IMR-90 (cell line): ENCODE results near the gene OGFOD1. TPM values are rescaled to one million over a fixed set of nuclear protein-coding genes. Genes with fewer than 3 reads are reported as not detected.

Experiments
- ATAC-seq: fragments of 200-7000 bp; cut with Tn5 transposase; 2 replicates; pipeline ENCODE4 v1.9.1; 2020; ENCODE audit warnings: low read depth, mild to moderate bottlenecking, moderate library complexity
- BruUV-seq: library from RNA; stranded (reverse); fragments of 400-500 nt; replicated peaks from 2 replicates; lab custom pipeline; 2021; lab: Mats Ljungman, UMichigan
- CTCF ChIA-PET: fragments of 300-600 bp; formaldehyde crosslinking; extraction: SDS; loops from one replicate; lab custom pipeline; 2021; ENCODE audit warnings: antibody characterized with exemption; lab: Yijun Ruan, JAX
- POLR2A ChIA-PET: fragments of 300-600 bp; sonication (Branson Sonifier 250); formaldehyde crosslinking; loops from one replicate; lab custom pipeline; 2022; ENCODE audit warnings: antibody characterized with exemption; ENCODE audit not compliant: unreplicated experiment; lab: Charles Lee
- DNase-seq: peaks from one replicate; pipeline ENCODE4 v3.0.0; 2013
- H2AFZ ChIP-seq: replicated peaks from 2 replicates; pipeline ENCODE3; 2013; ENCODE audit warnings: low read length, mild to moderate bottlenecking; ENCODE audit not compliant: poor library complexity
- H2AK5ac ChIP-seq: 2 replicates; pipeline ENCODE4 v1.6.1; 2013; ENCODE audit warnings: low read depth, low read length, inconsistent platforms
- H2AK9ac ChIP-seq: replicated peaks from 2 replicates; pipeline ENCODE3; 2013; ENCODE audit warnings: mild to moderate bottlenecking, low read depth, low read length, moderate library complexity; ENCODE audit not compliant: poor library complexity
- H2BK120ac ChIP-seq: 2 replicates; pipeline ENCODE4 v1.6.1; 2013; ENCODE audit warnings: low read depth, low read length, inconsistent platforms
- H2BK15ac ChIP-seq: 3 replicates; pipeline ENCODE4 v1.6.1; 2013; ENCODE audit warnings: low read depth, low read length, inconsistent platforms
- H2BK20ac ChIP-seq: 2 replicates; pipeline ENCODE4 v1.6.1; 2013; ENCODE audit warnings: low read depth, mild to moderate bottlenecking, inconsistent platforms, low read length, moderate library complexity
- H2BK5ac ChIP-seq: 2 replicates; pipeline ENCODE4 v1.6.1; 2013; ENCODE audit warnings: mild to moderate bottlenecking, low read depth, low read length, inconsistent platforms; ENCODE audit not compliant: poor library complexity, severe bottlenecking
- H3K14ac ChIP-seq: replicated peaks from 2 replicates; pipeline ENCODE4 v1.6.1; 2013; ENCODE audit warnings: low read depth, low read length, inconsistent platforms
- H3K18ac ChIP-seq: 2 replicates; pipeline ENCODE4 v1.6.1; 2013; ENCODE audit warnings: low read depth, low read length, control low read depth
- H3K23ac ChIP-seq: 2 replicates; pipeline ENCODE4 v1.6.1; 2013; ENCODE audit warnings: low read depth, low read length, inconsistent platforms
- H3K27ac ChIP-seq: 2 replicates; pipeline ENCODE4 v1.5.1; 2013; ENCODE audit warnings: mild to moderate bottlenecking, control low read depth, low read length; ENCODE audit not compliant: insufficient read depth
- H3K27me3 ChIP-seq: 2 replicates; pipeline ENCODE4 v1.6.1; 2013; ENCODE audit warnings: low read length; ENCODE audit not compliant: control insufficient read depth, insufficient read depth
- H3K36me3 ChIP-seq: 2 replicates; pipeline ENCODE4 v1.6.1; 2013; ENCODE audit warnings: low read length, mixed read lengths; ENCODE audit not compliant: control insufficient read depth, insufficient read depth
- H3K4ac ChIP-seq: 2 replicates; pipeline ENCODE4 v1.6.1; 2013; ENCODE audit warnings: low read depth, low read length, inconsistent platforms
- H3K4me1 ChIP-seq: 2 replicates; pipeline ENCODE4 v1.6.1; 2013; ENCODE audit warnings: low read length, mixed read lengths; ENCODE audit not compliant: control insufficient read depth, insufficient read depth
- H3K4me2 ChIP-seq: 2 replicates; pipeline ENCODE4 v1.6.1; 2013; ENCODE audit warnings: low read depth, mild to moderate bottlenecking, control low read depth, low read length, moderate library complexity
- H3K4me3 ChIP-seq: 2 replicates; pipeline ENCODE4 v1.5.1; 2013; ENCODE audit warnings: low read depth, mild to moderate bottlenecking, control low read depth, low read length, moderate library complexity; ENCODE audit not compliant: insufficient read depth
- H3K56ac ChIP-seq: 2 replicates; pipeline ENCODE4 v1.6.1; 2013; ENCODE audit warnings: low read length, inconsistent platforms; ENCODE audit not compliant: insufficient read depth; ENCODE audit errors: extremely low read depth
- H3K79me1 ChIP-seq, 2 experiments: 2 replicates each; pipeline ENCODE4 v1.6.1; 2013; ENCODE audit warnings: low read length in 2 of 2, inconsistent platforms in 1 of 2, low read depth in 1 of 2
- H3K9ac ChIP-seq: 2 replicates; pipeline ENCODE4 v1.6.1; 2013; ENCODE audit warnings: low read depth, low read length, control low read depth
- H3K9me1 ChIP-seq: 2 replicates; pipeline ENCODE4 v1.6.1; 2013; ENCODE audit warnings: low read length, inconsistent platforms; ENCODE audit not compliant: insufficient read depth
- H3K9me3 ChIP-seq: 2 replicates; pipeline ENCODE4 v1.6.1; 2013; ENCODE audit warnings: low read length; ENCODE audit not compliant: control insufficient read depth, insufficient read depth
- H4K20me1 ChIP-seq: 2 replicates; pipeline ENCODE4 v1.6.1; 2013; ENCODE audit warnings: low read length, inconsistent platforms; ENCODE audit not compliant: insufficient read depth
- H4K5ac ChIP-seq: 2 replicates; pipeline ENCODE4 v1.6.1; 2013; ENCODE audit warnings: mild to moderate bottlenecking, low read depth, low read length, control low read depth
- H4K8ac ChIP-seq, 2 experiments: 2 replicates each; pipeline ENCODE4 v1.6.1; 2013; ENCODE audit warnings: low read depth in 2 of 2, low read length in 2 of 2, control low read depth in 1 of 2, inconsistent platforms in 1 of 2
- H4K91ac ChIP-seq: 2 replicates; pipeline ENCODE4 v1.6.1; 2013; ENCODE audit warnings: low read depth, low read length, inconsistent platforms; ENCODE audit not compliant: insufficient read depth
- BHLHE40 ChIP-seq: fragments of 150-350 bp; IDR thresholded peaks from 2 replicates; pipeline ENCODE4 v1.6.1; 2016; ENCODE audit warnings: mild to moderate bottlenecking, low read depth, low read length
- MAFK ChIP-seq: IDR thresholded peaks from 2 replicates; pipeline ENCODE4 v1.6.1; 2012; ENCODE audit warnings: low read depth, low read length, improper control_type of control experiment
- MXI1 ChIP-seq: IDR thresholded peaks from 2 replicates; pipeline ENCODE4 v1.6.1; 2012; ENCODE audit warnings: low read depth, mild to moderate bottlenecking, low read length, moderate library complexity, borderline replicate concordance
- RCOR1 ChIP-seq: IDR thresholded peaks from 2 replicates; pipeline ENCODE4 v1.6.1; 2012; ENCODE audit warnings: mild to moderate bottlenecking, low read length, improper control_type of control experiment; ENCODE audit not compliant: insufficient replicate concordance
- WGBS, 2 experiments: methylation state at CpG; one replicate each; pipeline versions ENCODE4 v1.1.5 to v1.1.7; 2013; ENCODE audit warnings: missing lambda C conversion rate in 2 of 2; ENCODE audit not compliant: insufficient read length in 1 of 2; ENCODE audit errors: extremely low coverage in 2 of 2; 5-methylcytosine and 5-hydroxymethylcytosine counted together
- dilution Hi-C: fragments of 300-500 bp; cut with HindIII; formaldehyde crosslinking; loops from one replicate; pipeline ENCODE4 v1.14.3; 2018; ENCODE audit warnings: low sequenced_read_pairs; ENCODE audit not compliant: unreplicated experiment
- in situ Hi-C: fragments of 300-500 bp; cut with MboI; formaldehyde crosslinking; loops from 3 replicates; pipeline ENCODE4 v1.14.3; 2019; ENCODE audit warnings: low sequenced_read_pairs, inconsistent platforms, mixed read lengths
- intact Hi-C: fragments of 100-400 bp; cut with micrococcal nuclease; formaldehyde crosslinking; loops from 2 replicates; pipeline ENCODE4 v1.10.0; 2022
- polyA plus RNA-seq, 3 experiments: library from polyadenylated mRNA; depleted of rRNA; stranded (reverse); fragments of >200 nt; gene quantifications; 2 replicates each; pipeline ENCODE4 v1.2.3, GENCODE V29; 2012; ENCODE audit warnings: low replicate concordance in 1 of 3
- total RNA-seq: library from RNA; depleted of rRNA; stranded (reverse); fragments of >200 nt; gene quantifications from 2 replicates; pipeline ENCODE4 v1.2.3, GENCODE V29; 2012

The OGFOD1 gene
- total and polyA plus RNA-seq, 2 of the 4 experiments (the other 2 are of a cell fraction), result 43.5 to 103 TPM

GRCh38 chr16:56517206-56517605 lies 65.9 kb downstream of the OGFOD1 start:
- Histone ChIP-seq H3K4me1 (peaks cover 2% of the 10 kb centered on the region; the same call in 1 of the 2 replicates), H4K91ac (no peak overlapping the region), H4K20me1 (0 out of 2 replicates have a peak, but pooled peaks cover 6% of the 10 kb centered on the region), H2AK9ac (no peak overlapping the region), H3K79me1 (peaks cover 22 to 25% of the 10 kb centered on the region in 2 experiments), H3K56ac (no peak overlapping the region), H3K4ac (no peak overlapping the region), H2AFZ (no peak overlapping the region), H3K9ac (no peak overlapping the region), H3K36me3 (no peaks in the 10 kb centered on the region), H2BK20ac (no peak overlapping the region), H3K27me3 (no peaks in the 10 kb centered on the region), H3K4me3 (no peak overlapping the region), H3K9me1 (peaks cover 6% of the 10 kb centered on the region; the same call in 1 of the 2 replicates), H3K18ac (no peak overlapping the region), H3K9me3 (no peaks in the 10 kb centered on the region), H2AK5ac (no peak overlapping the region), H2BK15ac (no peak overlapping the region), H3K4me2 (no peak overlapping the region), H4K5ac (no peak overlapping the region), H2BK5ac (no peak overlapping the region), H2BK120ac (no peak overlapping the region), H3K23ac (no peak overlapping the region), H3K27ac (no peak overlapping the region), H3K14ac (no peak overlapping the region), H4K8ac (no peak overlapping the region)
- dilution Hi-C loops, result no loop called here
- no TSS peak for BruUV-seq
- POLR2A ChIA-PET, result no interaction called here
- in situ Hi-C loops, result no loop called here
- intact Hi-C loops, result no loop called here
- CTCF ChIA-PET, result no interaction called here
- WGBS, 2 experiments, result 71% methylated on average over 2 of the region's 2 CpGs; no CpG with 5 or more reads in 1 of the 2 experiments
- TF ChIP-seq BHLHE40, result no peak
- TF ChIP-seq MAFK, result no peak
- no peak for TF ChIP-seq MXI1
- no peak for TF ChIP-seq RCOR1
- DNase-seq (no peak), ATAC-seq (no peak)
